NCI-H2029 (cell line): Measurements from ENCODE around the gene WDR55.
A peak's percentile ranks its signal among the peaks of the same experiment; 100 is the strongest.
"Not testable (repeated sequence)": the region's sequence is repeated elsewhere in the genome, so short reads cannot be mapped to it uniquely, and the experiment has no call there.

Experiments used
- DNase-seq: peaks from one replicate; lab custom pipeline; 2025; lab: John Stamatoyannopoulos, UW

The WDR55 gene

DNA sequence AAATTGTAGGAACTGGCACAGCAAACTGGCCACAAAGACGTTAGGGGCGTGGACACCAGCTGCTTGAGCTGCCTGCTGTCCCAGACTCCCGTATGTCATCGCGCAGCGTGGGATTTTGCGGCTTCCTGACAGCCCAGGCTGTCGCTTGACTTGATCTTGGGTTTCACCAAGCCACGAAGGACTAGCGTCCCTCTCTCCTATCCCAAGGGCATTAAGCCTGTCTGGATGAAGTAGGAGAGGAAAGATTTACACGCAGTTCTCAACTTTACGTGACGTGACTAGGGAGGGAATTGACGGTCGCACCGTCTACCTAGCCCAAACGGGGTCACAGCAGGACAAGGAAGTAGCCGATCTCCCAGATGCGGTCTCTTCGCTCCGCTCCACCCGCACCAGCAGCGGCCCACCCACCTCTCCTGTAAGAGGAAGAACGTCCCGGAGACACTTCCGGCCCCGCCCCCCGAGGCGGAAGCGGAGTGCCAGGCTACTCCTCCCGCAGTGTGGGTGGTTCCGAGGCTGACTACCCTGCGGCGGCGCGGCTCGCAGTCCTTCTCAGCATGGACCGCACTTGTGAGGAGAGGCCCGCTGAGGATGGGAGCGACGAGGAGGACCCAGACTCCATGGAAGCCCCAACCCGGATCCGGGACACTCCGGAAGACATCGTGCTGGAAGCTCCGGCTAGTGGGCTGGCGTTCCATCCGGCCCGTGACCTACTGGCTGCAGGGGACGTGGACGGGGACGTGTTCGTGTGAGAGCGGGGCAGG is at the start of gene WDR55:
Gene WDR55 (plus strand): TSS at position 546 of the 761 bp plus-strand sequence. CDS start 9 bp downstream, at position 555.
- peak; percentile 93 for DNase-seq

- no peak for DNase-seq
Observed at GRCh38 chr5:140622301-140622700, 42.4 kb upstream of the WDR55 start.

GRCh38 chr5:140623061-140623460 is 41.6 kb upstream of the WDR55 start:
- DNase-seq = not testable (repeated sequence)

- not testable (repeated sequence) for DNase-seq
Observed at GRCh38 chr5:140624886-140625285, 39.8 kb upstream of the WDR55 start.

GRCh38 chr5:140627972-140628371 is 36.7 kb upstream of the WDR55 start:
- DNase-seq = no peak

DNA sequence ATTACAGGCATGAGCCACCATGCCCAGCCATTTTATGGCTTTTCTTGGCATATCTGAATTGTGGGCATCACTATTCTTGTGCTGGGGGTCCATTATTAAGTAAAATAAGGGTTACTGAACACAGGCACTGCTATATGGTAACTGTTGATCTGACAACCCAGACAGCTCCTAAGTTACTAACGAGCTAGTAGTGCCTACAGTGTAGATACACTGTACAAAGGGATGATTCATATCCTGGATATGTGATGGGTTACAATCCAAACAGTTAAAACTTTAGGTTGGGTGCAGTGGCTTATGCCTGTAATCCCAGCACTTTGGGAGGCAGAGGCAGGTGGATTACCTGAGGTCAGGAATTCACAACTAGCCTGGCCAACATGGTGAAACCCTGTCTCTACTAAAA is 36.0 kb upstream of the WDR55 start:
- no peak for DNase-seq

DNA sequence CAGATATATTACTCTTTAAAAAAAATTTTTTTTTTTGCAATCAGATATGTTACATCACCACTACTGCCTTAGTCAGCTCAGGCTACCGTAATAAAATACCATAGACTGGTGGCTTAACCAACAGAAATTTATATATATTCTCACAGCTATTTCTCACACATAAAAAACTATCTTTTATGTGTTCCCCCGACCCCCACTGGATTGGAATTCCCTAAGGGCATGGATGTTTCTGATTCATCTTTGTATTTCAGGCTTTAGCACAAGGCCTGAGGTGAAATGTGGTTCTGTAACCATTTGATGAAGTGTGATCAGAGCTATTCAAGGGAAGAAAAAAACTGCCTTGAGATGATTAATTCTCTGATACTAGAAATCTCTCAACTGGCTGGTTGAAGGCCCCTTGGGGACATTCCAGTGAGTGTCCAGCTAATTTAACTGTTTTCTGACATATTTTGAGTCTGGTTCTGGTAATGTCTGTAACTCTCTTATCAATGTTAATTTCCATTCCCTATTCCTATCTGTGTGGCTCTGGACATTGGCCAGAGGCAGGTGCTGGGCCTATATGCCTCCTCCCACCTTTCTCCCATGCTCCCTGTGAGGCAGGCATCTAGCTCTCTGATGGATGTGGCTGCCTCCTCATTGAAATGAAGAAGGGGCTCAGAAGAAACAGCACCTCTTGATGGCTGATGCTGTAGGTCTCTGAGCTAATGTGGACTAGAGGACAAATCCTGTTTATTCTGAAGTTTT is 34.2 kb upstream of the WDR55 start:
- DNase-seq = no peak

DNA sequence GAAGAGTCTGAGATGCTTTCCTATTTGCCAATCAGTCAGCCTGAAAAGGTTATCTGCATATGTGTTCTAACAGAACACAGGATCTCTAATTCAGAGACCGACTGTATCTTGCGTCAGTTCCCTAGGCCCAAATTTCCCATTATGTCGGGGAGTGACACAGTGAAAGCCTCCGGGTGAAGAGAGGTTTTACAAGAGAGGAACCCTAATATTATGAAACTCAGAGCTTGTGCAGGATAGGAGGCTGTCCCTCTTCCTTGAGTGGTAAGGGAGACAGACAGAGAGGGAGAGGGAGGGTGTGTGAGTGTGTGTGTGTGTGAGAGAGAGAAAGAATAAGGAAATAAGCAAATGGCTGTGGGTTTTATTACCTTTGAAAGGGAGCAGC is 33.7 kb upstream of the WDR55 start:
- no peak for DNase-seq

GRCh38 chr5:140631831-140632365 is 32.8 kb upstream of the WDR55 start:
- no peak for DNase-seq

GRCh38 chr5:140632366-140633020 is 32.2 kb upstream of the WDR55 start:
- no peak for DNase-seq

DNA sequence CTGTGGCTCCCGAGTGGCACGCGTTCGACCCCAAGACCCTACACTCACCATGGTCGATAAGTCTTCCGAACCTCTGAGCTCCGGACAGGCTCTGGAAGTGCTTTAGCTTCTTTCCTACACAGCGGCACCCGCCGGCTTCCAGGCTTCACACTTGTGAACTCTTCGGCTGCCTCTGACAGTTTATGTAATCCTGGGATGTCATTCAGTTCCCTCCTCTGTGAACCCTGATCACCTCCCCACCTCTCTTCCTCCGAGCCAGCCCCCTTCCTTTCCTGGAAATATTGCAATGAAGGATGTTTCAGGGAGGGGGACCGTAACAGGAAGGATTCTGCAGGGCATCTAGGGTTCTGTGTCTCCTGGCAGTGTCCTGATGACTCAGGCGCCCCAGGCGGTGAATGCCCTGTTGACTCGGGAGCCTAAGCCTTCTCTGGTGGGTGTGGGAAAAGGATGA is 31.7 kb upstream of the WDR55 start, which contains the start of gene CD14:
Gene CD14 (minus strand): TSS at position 155 of the 451 bp plus-strand sequence. CDS start 104 bp downstream, at position 51.
- DNase-seq = no peak

GRCh38 chr5:140633501-140633900 is 31.2 kb upstream of the WDR55 start:
- DNase-seq = no peak

- DNase-seq = no peak
Observed at GRCh38 chr5:140634103-140634502, 30.6 kb upstream of the WDR55 start.

DNA sequence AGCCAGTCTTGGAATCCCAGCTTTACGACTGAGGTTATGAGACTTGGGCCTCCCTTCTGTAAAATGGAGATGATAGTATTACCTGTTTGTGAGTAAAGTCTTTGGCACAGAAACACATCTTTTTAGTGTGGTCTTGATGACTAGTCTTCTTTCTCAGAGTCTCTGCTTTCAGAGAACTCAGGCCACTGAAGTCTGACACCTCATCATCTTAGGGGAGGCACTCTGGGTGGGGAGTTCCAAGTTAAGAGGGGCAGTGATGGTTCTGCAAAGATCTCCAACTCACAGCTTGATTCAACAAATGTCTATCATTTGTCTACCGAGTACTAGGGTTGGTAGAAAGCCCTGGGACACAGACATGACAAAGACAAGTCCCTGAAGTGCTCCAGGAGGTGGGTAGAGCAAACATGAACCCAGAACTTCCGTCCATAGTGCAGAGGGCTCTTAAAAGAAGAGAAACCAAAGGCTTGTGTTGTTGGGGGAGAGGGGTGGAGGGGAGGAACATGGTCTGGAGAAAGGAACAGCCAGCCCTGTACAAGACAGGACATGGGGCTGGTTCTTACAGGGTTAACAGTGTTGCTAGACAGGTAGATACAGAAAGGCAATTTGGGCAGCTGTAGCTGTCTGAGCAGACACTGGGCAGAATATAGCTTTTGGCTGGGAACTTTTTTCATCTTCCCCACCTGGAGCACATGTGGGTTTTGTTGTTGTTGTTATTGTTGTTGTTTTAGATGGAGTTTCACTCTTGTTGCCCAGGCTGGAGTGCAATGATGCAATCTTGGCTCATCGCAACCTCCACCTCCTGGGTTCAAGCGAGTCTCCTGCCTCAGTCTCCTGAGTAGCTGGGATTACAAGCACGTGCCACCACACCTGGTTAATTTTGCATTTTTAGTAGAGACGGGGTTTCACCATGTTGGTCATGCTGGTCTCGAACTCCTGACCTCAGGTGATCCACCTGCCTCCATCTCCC is 29.1 kb upstream of the WDR55 start:
- DNase-seq = no peak

DNA sequence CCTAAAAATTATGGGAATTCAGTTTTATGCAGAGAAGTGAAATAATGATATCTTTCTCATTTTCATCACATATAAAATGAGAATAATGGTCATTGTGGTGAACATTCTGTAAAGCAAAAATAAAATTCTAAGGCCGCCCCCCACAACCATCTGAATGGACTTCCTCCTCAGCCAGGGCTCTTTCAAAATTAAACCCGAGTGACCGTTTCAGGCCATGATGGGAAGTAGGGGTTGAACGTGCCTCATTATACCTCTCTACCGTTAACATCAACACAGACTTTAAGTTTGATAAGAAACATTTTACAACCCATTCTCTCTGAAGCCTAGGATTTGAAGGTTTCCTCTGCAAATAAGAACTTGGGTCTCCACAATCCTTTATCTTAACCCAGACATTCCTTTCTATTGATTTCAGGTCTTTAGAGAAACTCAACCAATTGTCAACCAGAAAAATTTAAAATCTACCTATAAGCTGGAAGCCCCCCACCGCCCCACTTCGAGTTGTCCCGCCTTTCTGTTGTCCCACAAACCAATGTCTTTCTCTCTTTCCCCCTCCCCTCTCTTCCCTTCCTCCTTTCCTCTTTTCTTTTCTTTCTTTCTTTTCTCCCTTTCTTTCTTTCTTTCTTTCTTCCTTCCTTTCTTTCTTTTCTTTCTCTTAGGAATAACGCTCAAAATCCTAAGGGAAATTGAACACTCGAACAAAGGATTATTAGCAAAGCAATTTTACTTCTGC is 27.2 kb upstream of the WDR55 start:
- no peak for DNase-seq

DNA sequence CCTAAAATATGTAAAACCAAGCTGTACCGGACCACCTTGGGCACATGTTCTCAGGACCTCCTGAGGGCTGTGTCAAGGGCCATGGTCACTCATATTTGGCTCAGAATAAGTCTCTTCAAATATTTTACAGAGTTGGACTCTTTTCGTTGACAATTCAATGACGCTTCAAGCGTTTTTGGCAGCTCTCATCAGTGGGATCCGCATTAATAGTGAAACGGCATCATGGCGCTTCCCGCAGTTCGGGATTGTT is 25.9 kb upstream of the WDR55 start:
- DNase-seq = not testable (repeated sequence)

GRCh38 chr5:140639148-140639981 is 25.3 kb upstream of the WDR55 start, which contains the start of gene TMCO6:
TMCO6 (plus strand) TSS chr5:140639451; CDS start chr5:140639528, 77 bp downstream.
- DNase-seq = peak; percentile 91

DNA sequence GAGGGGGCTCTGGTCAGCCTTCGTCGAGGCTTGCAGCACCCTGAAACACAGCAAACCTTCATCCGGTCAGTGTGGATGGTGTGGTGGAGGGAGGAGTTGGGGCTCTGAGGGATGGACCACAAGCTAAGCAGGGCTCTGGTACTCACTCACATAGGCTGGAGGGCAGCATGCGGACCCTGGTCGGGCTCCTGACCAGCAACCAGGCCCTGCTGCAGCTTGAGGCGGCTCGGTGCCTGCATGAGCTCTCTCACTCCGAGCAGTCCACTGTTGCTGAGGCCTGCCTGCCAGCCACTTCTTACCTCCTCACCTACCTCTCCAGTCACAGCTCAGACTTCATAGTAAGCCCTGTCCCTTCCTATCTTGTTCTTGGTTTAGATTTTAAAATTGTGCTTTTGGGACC is 23.0 kb upstream of the WDR55 start:
- DNase-seq = no peak

DNA sequence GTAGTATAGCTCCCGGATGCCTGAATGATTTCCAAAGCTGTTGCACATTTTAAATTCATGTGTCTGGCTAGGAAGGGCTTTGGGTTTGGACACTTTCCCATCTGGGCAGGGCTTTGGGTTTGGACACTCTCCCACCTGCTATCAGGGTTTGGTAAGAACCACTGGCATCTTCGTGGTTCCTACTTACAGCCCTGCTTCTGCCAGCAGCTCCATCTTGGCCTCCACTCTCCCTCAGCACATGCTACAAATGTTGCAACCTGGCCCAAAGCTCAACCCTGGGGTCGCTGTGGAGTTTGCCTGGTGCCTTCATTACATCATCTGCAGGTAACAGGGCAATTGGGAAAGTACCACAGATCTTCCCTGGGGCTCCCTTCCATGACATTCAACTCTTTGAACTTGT is 22.0 kb upstream of the WDR55 start:
- DNase-seq = no peak

GRCh38 chr5:140647042-140647419 is 17.7 kb upstream of the WDR55 start:
- DNase-seq = no peak
